Ascending aorta (tissue), 2 donors: ENCODE results near the gene WTAP. TPM values are rescaled to one million over a fixed set of nuclear protein-coding genes. Genes with fewer than 3 reads are reported as not detected.
"Not testable (repeated sequence)": the region's sequence is repeated elsewhere in the genome, so short reads cannot be mapped to it uniquely, and the experiment has no call there.

ENCODE experiments used
- DNase-seq, 2 donors: peaks; one replicate each; pipeline ENCODE4 v3.0.0-alpha.2; 2019; ENCODE audit warnings: low spot score in 2 of 2
- H3K27ac ChIP-seq, 2 donors: fragments of 200-600 bp; sonication (generic); one replicate each; pipeline ENCODE4 v1.5.1; 2016 to 2017; ENCODE audit warnings: mild to moderate bottlenecking in 1 of 2
- H3K27me3 ChIP-seq: fragments of 200-600 bp; sonication (generic); one replicate; pipeline ENCODE4 v1.5.1; 2017
- H3K36me3 ChIP-seq, 2 donors: fragments of 200-600 bp; sonication (generic); one replicate each; pipeline ENCODE4 v1.5.1; 2016
- H3K4me1 ChIP-seq, 2 donors: fragments of 200-600 bp; sonication (generic); one replicate each; pipeline ENCODE4 v1.5.1; 2016 to 2017; ENCODE audit warnings: mild to moderate bottlenecking in 1 of 2
- H3K4me3 ChIP-seq, 2 donors: fragments of 200-600 bp; sonication (generic); one replicate each; pipeline ENCODE4 v1.5.1; 2016 to 2017; ENCODE audit warnings: mild to moderate bottlenecking in 1 of 2
- H3K9me3 ChIP-seq, 2 donors: fragments of 200-600 bp; sonication (generic); one replicate each; pipeline ENCODE4 v1.5.1; 2016
- CTCF ChIP-seq, 3 experiments: fragments of 200-600 bp in 2 of 3; fragments of 450-650 bp in 1 of 3; sonication (generic) in 2 of 3; IDR thresholded peaks; one replicate each; pipeline ENCODE4 v1.5.1; 2016 to 2019; ENCODE audit warnings: antibody characterized with exemption in 3 of 3, mild to moderate bottlenecking in 1 of 3, moderate library complexity in 1 of 3
- intact Hi-C: fragments of 100-400 bp; cut with DNase I; formaldehyde crosslinking; loops from one replicate; pipeline ENCODE4 v1.15.1; 2023
- total RNA-seq: library from RNA; depleted of rRNA; stranded (reverse); fragments of >200 nt; gene quantifications from one replicate; pipeline ENCODE4 v1.1.0, GENCODE V29; 2016

Gene WTAP
- total RNA-seq, 1 donor from 2014 or later = 44.6 TPM

GRCh38 chr6:159700970-159701369, 26.3 kb upstream of the WTAP start:
- peaks cover 5 to 17% of the 10 kb centered on the region in 2 donors for H3K4me1 ChIP-seq
- no peak for TF ChIP-seq CTCF (IDR thresholded peaks at IDR 0.05)
- H3K9me3 ChIP-seq = no peaks in the 10 kb centered on the region
- intact Hi-C loops = loop anchor here (1.0 kb wide), 2 partner anchors 15 to 26 kb away; partner anchors contain the start of gene WTAP
- H3K36me3 ChIP-seq = no peaks in the 10 kb centered on the region
- peak overlapping the region; percentile 80 to 86 for H3K27ac ChIP-seq
- H3K27me3 ChIP-seq = no peaks in the 10 kb centered on the region
- no peak overlapping the region for H3K4me3 ChIP-seq
- DNase-seq = no peak

GRCh38 chr6:159701413-159701999, 25.8 kb upstream of the WTAP start:
- intact Hi-C loops = loop anchor here (1.0 kb wide), 2 partner anchors 15 to 26 kb away; partner anchors contain the start of gene WTAP

GRCh38 chr6:159710603-159711002, 16.7 kb upstream of the WTAP start:
- H3K27ac ChIP-seq, H3K4me1 ChIP-seq, H3K4me3 ChIP-seq, intact Hi-C loops, DNase-seq, H3K9me3 ChIP-seq, H3K36me3 ChIP-seq, H3K27me3 ChIP-seq: not testable (repeated sequence)

More at GRCh38 chr6:159701413-159701999, 25.8 kb upstream of the WTAP start:
- H3K4me3 ChIP-seq = no peak overlapping the region
- H3K27me3 ChIP-seq = no peaks in the 10 kb centered on the region
- H3K27ac ChIP-seq = peak overlapping the region; percentile 80 to 86
- H3K4me1 ChIP-seq = peaks cover 5 to 17% of the 10 kb centered on the region in 2 donors
- no peaks in the 10 kb centered on the region for H3K9me3 ChIP-seq
- H3K36me3 ChIP-seq = no peaks in the 10 kb centered on the region
- DNase-seq = peak in 1 of 2 donors; percentile 78
- TF ChIP-seq CTCF (IDR thresholded peaks at IDR 0.05) = no peak

- H3K36me3 ChIP-seq, H3K27me3 ChIP-seq, H3K4me3 ChIP-seq, H3K27ac ChIP-seq, H3K9me3 ChIP-seq, DNase-seq, intact Hi-C loops: not testable (repeated sequence)
- peaks cover 6 to 12% of the 10 kb centered on the region in 2 donors for H3K4me1 ChIP-seq
These were observed 14.9 kb upstream of the WTAP start for GRCh38 chr6:159712389-159712788.

- Histone ChIP-seq H3K4me3 (no peak overlapping the region), H3K9me3 (no peaks in the 10 kb centered on the region), H3K4me1 (peaks cover 6 to 15% of the 10 kb centered on the region in 2 donors), H3K27me3 (no peaks in the 10 kb centered on the region), H3K36me3 (no peaks in the 10 kb centered on the region), H3K27ac (no peak overlapping the region)
- no peak for TF ChIP-seq CTCF (IDR thresholded peaks at IDR 0.05)
- intact Hi-C loops = no loop called here
- DNase-seq = no peak
These were observed 13.3 kb upstream of the WTAP start for GRCh38 chr6:159713984-159714383.

GRCh38 chr6:159714404-159714803, 12.9 kb upstream of the WTAP start:
- TF ChIP-seq CTCF (IDR thresholded peaks at IDR 0.05) = no peak
- H3K4me1 ChIP-seq = peaks cover 6 to 15% of the 10 kb centered on the region in 2 donors
- DNase-seq = no peak
- no peaks in the 10 kb centered on the region for H3K9me3 ChIP-seq
- H3K27ac ChIP-seq = no peak overlapping the region
- intact Hi-C loops = no loop called here
- no peaks in the 10 kb centered on the region for H3K27me3 ChIP-seq
- no peak overlapping the region for H3K4me3 ChIP-seq
- no peaks in the 10 kb centered on the region for H3K36me3 ChIP-seq
